HG03175 (cell line): ENCODE results near the gene CD99.
"Not testable (repeated sequence)": the region's sequence is repeated elsewhere in the genome, so short reads cannot be mapped to it uniquely, and the experiment has no call there.

Experiments
- ATAC-seq: cut with Tn5 transposase; IDR thresholded peaks from one replicate; pipeline ENCODE4 v1.9.1; 2021; ENCODE audit warnings: mild to moderate bottlenecking, moderate library complexity; ENCODE audit not compliant: unreplicated experiment

The CD99 gene

DNA sequence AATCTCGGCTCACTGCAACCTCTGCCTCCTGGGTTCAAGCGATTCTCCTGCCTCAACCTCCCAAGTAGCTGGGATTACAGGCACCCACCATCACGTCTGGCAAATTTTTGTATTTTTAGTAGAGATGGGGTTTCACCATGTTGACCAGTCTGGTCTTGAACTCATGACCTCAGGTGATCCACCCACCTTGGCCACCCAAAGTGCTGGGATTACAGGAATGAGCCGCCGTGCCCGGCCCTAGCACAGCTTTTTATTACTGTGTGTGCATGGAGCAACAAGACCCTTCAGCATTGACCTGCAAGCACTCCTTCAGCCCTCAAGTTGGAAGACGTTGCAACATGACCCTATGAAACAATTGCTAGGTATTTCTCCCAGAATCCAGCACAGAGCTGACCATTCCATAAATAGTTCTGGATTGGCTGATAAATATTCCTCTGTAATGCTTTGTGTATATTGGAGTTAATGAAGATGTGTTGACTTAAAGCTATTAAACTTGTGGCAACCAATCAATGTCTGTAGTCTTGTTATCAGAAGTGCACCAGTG is 15.4 kb upstream of the CD99 start:
- ATAC-seq = not testable (repeated sequence)

DNA sequence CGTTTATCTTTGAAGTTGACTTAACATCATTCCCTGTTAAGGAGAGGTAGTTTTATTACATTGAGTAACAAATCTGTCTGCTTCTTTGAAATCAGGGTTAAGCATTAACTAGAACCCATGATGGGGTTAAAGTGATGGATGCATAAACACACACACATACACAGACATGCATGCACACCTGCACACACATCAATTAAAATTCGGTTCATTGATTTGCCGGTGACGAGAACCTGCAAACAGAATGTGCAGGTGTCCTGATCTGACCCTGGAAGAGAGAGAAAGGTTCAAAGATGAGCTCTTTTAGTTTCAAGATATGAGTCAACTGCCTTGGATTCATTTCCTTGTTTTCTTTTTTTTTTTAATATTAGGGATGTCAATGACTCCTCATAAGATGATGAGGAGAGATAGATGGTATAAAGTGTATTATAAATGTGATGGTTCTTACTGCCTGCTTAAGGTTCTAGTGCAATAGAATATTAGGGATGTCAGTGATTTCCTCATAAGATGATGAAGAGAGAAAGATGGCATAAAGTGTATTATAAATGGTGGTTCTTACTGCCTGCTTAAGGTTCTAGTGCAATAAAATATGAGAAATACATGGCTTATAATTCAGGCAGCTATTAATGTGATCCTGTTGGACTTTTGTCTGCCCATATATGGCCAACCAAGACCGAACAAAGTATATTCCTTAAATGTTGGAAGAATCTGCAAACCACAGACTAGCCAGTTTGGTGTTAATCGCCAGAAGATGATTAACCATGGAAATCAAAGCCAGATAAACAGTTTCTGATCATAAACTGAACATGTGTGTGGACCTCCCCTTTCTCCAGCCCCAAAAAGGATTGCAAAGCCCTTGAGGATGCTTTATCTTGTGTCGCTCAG is 14.1 kb upstream of the CD99 start:
- ATAC-seq = no peak

DNA sequence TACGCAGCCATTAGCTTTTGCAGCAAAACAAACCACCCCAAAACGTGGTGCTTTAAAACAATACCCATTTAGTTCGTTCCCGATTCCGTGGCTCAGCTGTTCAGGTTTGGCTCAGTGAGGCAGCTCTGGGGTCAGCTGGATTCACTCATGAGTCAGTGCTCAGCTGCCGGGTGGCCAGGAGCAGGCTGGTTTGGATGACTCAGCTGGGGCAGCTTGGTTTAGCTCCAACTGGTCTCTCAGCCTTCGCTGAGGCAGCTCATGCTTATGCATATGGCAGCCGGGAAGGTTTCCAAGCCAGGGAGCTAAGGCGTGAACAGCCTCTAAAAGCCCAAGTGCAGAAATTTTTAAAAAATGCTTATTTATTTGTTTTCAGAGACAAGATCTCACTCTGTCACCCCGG is 13.3 kb upstream of the CD99 start:
- no peak for ATAC-seq

DNA sequence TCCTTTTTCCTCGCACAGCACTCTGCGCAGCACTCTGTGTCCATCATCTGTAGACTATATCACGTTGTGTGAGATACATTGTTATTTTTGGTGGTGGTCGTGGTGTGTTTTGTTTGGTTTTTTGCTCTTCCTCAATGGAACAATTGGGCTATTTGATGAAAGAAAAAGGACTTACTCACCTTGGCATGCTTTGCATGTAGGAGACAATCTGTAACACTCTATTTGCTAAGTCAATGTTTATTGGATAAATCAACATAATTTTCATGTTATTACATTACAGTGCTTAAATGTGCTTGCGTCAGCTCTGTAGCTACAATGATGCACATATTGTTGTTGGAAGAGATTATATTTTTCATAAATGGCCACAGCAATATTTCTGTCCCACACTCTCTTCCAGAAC is 12.5 kb upstream of the CD99 start:
- ATAC-seq = no peak

DNA sequence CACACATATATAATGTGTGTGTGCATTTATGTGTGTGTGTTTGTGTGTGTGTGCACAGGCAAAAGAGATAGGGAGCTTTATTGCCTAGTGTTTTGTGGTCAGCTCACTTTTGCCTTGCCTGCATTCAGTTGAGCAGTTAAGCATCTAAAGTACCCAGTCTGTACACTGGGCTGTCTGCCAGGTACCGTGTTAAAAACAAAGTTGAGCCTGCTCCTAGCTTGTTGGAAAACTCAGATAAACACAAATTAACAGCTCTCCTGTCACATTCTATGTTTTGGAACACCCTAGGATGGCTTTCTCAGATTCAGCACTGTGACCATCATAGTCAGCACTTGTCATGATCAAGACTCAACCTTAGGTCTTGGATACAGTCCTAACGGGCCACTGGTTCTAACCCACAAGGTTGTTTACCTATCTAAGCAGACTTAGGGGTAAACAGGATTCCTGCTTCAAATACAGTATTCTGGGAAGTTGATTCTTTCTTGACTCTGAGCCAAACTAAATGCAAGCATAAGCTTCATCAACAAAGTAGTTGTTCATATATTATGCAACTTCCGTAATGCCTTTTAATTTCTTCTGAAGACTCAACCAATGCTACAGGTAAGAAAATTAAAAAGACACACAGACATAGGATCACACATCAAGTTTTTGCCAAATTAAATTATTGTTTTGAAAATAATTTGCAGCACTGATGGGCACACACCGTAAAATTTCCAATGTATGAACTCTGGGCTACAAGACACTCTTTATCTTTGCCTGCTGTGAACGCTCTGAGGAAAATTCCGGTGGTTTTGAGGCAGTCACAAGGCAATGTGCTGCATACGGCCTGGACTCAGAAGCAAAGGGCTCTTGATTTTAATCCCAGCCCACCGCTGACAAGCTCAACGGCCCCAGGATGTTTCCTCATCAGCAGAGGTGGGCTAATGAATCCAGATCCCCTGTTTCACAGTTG is 11.3 kb upstream of the CD99 start:
- no peak for ATAC-seq

DNA sequence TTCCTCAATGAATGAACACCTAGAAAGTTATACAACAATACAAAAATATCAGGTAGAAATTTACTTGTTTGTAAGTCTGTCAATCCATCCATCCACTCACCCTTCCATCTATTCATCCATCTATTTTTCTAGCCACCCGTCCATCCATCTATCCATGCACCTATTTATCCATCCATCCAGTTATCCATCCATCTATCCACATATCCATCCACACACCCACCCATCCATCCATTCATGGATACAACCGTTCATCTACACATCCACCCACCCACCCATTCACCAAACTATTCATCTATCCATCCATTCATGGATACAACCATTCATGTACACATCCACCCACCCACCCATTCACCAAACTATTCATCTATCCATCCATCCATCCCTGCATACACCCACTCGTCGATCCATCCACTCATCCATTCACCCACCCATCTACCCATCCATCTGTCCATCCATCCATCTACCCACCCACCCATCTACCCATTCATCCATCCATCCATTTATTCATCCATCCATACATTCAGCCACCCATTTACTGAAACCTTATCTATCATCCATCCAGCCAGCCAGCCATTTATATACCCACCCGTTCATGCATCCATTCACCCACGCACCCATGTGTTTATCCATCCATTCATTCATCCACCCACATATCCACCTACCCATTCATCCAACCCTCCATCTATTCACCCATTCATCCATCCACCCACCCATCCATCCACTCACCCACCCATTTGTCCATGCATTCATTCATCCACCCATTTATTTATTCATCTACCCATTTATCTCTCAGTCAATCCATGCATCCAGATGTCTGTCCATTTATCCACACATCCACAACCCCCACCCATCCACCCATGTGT is 10.4 kb upstream of the CD99 start:
- ATAC-seq = no peak

DNA sequence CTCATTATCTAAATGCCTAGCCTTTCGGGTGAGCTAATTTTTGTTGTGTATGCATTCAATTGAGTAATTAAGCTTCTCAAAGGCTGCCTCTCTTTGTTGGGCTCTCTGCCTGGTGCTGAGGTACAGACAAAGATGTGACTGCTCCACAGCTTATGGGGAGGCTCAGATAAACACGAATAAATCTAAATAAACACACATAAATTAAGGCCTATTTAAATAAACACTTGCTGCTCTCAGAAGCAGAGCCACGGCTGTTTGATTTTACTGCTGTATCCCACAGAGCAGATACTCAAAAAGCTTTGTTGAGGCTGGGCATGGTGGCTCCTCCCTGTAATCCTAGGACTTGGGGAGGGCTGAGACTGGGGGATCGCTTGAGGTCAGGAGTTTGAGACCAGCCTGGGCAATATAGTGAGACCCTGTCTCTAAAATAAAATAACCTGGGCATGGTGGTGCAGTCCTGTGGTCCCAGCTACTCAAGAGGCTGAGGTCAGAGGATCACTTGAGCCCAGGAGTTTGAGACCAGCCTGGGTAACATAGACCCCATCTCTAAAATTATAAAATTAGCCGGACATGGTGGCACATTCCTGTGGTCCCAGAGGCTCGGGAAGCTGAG is 8.4 kb upstream of the CD99 start:
- no peak for ATAC-seq

DNA sequence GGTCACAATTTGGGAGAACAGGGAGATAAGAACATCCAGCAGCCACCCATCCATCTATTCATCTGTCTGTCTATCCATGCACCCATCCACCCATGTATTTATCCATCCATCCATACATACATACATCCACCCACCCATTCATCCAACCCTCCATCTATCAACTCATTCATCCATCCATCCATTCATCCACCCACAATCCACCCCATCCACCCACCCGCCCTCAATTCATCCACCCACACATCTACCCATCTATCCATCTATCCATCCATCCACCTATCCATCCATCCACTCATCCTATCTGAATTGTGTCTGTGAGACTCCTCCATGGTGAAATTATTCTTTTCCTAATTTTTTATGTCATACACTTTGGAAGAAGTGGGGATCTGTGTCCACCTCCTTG is 6.8 kb upstream of the CD99 start:
- no peak for ATAC-seq

DNA sequence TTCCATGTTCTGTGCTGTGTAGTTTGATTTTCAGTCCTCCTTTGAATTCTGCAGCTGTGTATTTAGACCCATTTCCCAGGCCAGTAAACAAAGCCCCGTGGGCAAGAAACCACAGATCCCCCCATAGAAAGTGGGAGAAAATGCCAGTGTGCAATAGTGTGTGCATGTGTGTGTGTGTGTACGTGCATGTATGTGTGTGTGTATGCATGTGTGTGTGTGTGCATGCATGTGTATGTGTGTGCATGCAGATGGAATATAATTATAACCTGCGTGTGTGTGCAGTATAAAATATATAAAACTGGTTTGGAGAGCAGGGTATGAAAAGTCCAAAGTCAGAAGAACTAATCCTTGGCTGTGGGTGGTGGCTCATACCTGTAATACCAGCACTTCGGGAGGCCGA is 5.2 kb upstream of the CD99 start:
- ATAC-seq = no peak

DNA sequence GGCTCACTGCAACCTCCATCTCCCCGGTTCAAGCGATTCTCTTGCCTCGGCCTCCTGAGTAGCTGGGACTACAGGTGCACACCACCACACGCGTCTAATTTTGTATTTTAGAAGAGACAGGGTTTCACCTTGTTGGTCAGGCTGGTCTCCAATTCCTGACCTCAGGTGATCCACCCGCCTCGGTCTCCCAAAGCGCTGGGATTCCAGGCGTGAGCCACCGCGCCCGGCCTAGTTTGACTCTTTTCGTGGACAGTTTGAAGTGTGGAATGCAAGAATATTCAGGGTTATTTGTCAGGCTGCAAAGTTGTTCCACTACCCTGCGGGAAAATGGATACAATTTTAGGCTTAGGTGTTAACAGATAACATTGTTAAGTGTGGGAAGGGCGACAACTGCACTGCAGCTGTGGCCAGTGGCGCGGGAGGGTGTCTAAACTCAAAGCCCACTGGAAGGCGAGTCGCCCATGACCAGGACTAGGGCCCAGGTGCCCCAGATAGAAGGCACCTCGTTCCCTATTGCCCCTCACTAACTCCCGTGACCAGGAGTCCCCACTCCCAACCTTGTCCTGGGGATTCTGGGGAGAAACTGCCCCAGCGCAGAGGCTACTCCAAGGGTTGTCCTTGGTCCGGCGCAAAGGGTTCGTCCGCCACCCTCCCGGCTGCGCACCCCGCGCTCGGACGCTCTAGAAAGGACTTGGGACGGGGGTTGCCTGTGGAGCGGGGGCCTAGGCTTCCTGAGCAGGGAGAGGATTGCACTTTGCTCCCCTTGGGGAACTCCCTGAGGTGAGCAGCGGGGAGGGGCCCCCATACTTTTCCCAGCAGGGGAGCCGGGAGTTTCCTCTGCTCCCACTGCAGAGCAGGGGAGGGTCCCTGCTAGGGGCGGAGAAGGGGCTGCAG is 1.1 kb upstream of the CD99 start:
- ATAC-seq = no peak

DNA sequence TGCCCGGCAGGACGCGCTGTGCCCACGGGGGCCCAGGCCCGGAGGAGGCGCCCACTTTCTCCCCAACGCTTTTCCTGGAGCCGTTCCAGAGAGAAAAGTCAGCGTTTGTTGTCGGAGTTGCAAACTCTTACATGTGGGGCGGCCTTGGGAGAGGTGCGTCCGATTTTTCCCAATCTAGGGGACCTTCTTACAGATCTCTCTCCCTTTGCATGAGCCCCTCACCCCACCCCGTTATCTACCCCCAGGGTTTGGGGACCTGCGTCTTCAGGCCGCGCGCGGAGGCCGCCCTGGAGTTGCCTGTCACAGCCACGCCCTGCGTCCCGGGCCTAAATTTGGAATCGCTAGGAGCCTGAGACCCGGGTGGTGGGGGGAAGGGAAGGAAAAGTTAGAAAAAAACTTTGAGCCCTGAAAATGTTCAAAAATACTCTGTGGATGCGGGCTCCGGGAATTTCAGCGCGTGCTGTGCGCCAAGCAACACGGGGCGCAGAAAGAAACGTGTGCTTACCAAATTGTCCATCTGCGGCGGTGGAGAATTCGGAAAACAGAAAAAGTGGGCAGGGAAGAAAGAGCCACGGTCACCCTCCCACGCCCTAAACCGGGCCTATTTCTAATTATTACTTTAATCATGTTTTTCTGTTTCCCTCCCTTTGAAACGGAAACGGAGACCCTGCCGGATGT is 587 bp downstream of the CD99 start:
- ATAC-seq = peak; percentile 8

DNA sequence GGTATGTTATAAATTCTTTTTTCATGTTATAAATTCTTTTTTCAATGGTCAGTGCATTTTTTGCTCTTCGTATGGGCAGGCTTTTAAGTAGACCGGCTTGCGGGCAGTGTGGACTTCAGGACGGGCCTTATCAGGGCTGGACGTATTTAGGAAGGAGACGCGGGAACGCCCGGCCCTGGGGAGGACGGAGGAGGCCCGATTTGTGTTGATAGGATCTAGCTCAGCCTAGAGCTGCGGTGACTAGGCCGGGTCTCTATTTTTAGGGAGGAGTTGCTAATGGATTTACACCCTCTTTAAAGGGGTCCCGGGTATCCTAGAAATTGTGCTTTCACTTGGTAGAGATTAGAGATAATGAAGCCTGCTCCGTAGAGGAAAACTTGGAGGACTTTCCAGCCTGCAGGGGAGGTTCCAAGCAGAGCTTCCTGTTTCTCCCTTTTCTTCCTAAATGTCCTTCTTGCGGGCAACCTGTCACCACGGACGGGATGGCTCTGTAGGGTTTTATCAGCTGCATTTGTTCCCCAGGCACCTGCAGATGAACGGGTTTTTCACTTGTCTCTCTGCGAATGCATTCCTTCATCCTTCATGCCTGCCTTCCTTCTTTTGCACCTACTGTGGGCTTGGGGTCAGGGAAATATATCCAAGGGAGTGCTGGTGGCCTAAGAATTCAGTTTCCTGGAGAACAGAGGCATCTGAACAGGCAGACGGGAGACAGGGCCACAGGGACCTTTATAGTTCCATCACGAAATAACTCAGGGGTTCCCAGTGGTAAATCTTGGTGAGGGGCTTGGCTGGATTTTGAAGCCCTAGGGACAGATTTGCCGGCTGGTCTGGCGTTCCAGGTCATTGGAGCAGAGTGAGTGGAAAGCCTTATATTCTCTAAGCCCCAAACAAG is 1.4 kb downstream of the CD99 start:
- no peak for ATAC-seq

DNA sequence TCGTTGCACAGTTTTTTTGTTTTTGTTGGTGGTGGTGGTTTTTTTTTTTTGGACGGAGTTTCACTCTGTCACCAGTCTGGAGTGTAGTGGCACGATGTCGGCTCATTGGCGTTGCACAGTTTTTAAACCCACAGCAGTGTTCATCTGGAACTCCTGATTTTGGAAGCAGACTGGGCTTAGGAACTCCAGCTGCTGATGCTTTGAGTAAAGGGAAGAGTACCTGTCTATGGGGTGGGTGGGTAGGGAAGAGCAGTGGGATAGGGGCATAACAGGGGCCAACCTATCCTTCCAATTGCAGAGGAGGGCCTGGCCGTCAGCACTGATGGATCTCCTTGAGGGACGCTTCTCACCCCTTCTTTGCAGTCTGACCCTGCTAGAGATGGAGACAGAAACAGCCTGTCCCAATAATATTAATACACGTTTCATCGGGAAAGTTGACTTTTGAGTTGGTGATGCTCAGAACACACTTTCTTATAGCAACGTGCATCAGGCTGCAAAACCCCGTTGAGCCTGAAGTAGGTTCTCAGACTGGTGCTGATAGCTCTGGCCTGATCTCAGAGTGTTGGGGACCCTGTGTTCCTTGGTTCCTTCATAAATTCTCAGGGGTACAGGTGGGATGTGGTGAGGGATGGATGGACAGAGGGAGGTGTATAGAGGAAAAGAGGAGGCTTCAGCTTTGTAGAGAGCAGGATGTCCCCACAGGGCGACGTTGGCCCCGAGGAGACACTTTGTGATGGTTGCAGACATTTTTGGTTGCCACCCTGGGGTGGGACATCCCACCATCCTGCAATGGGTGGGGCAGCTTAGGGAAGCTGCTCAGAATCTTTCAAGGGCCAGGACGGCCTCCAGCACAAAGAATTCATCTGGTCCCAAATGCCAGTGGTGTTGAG is 2.3 kb downstream of the CD99 start:
- no peak for ATAC-seq

DNA sequence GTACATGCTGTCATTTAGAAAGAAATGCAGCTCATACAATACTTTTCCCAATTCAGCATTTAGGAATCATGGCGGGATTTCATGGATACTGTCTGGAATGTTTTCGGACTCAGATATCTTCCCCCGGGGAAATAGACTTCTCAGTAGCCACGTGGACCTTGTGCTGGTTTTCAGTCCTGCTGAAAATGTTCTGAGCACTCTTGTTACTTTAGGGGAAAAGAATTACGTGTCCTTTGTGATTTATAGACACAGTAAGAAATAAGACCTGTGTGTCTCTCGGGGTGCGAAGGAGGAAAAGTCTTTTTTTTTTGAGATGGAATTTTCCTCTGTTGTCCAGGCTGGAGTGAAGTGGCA is 3.8 kb downstream of the CD99 start:
- no peak for ATAC-seq

DNA sequence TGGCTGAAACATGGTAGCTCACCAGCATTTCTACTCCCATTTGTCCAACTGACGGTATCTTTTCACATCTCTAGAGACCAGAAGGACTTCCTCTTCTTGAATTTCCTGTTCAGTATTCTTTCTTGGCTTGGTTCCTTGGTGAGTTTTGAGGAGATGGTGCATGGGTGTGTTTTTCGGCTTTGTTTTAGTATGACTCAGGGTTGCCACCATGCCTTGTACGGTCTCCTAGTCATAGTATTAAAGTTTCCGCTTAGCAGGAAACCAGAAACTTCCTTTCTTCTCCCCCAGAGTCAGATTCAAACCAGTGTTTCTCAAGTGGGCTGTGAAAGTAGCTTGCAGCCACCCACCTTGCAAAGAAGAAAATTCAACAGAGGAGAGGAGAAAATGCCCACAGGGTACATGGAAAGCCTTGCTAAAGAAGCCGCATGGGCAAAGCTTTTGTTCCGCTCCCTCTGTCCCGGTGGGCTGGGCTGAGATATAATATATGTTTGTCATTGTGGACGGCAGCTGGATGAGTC is 5.7 kb downstream of the CD99 start:
- peak; percentile 86 for ATAC-seq

DNA sequence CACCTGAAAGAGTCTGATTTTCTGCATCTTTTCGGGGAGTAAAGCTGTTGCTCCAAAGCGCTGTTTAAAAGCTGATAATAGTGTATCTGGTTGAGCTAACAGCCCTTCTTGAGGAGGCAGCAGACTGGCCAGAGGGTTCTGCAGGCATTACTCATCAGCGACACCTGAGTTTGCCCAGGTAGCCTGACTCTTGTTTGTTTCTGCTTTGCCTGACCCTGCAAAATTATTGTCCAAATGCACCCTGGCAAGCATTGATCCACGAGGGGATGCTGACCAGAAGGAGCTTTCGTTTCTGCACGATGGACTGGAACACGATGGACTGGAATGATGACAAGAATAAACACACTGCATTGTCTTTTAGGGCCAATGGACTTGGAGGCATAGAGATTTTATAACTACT is 6.2 kb downstream of the CD99 start:
- ATAC-seq = peak; percentile 9
